ENCODE measurements around the gene ARL16.

Gene ARL16

DNA sequence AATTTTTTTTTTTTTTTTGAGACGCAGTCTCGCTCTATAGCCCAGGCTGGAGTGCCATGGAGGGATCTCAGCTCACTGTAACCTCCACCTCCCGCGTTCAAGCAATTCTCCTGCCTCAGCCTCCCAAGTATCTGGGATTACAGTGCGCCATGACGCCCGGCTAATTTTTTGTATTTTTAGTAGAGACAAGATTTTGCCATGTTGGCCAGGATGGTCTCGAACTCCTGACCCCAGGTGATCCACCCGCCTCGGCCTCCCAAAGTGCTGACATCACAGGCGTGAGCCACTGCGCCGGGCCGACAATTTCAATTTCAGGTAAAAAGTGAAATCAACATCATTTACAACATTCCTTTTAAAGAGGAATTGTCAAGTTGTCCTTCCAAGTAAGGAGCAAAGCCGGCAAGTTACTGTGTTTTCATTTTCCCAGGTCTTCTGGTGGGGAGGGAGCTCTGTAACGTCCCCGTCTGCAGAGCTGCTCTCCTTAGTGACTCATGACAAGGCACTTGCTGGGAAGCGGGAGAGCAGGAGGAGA, 47.6 kb downstream of the ARL16 start:
- TF ChIP-seq, protein P1, sequence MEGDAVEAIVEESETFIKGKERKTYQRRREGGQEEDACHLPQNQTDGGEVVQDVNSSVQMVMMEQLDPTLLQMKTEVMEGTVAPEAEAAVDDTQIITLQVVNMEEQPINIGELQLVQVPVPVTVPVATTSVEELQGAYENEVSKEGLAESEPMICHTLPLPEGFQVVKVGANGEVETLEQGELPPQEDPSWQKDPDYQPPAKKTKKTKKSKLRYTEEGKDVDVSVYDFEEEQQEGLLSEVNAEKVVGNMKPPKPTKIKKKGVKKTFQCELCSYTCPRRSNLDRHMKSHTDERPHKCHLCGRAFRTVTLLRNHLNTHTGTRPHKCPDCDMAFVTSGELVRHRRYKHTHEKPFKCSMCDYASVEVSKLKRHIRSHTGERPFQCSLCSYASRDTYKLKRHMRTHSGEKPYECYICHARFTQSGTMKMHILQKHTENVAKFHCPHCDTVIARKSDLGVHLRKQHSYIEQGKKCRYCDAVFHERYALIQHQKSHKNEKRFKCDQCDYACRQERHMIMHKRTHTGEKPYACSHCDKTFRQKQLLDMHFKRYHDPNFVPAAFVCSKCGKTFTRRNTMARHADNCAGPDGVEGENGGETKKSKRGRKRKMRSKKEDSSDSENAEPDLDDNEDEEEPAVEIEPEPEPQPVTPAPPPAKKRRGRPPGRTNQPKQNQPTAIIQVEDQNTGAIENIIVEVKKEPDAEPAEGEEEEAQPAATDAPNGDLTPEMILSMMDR (IDR thresholded peaks at IDR 0.05; ENCODE audit: extremely low read depth, missing control alignments): no peak
- no peak for DNase-seq (ENCODE audit: low spot score)

DNA sequence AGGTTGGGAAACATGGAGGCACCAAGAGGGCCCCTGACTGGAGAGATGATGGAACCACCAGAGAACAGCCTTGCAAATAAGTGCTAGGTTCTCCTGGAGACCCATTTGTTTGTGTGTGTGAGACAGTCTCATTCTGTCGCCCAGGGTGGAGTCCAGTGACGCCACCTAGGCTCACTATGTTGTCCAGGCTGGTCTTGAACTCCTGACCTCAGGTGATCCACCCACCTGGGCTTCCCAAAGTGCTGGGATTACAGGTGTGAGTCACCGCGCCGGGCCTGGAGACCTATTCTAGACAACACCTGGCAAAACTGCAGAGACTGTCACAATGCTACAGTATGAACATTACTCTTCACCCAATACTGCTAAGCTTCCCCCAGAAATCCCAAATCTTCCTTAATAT, 48.2 kb downstream of the ARL16 start:
- DNase-seq (ENCODE audit: low spot score): no peak
- TF ChIP-seq, protein P1 (IDR thresholded peaks at IDR 0.05; ENCODE audit: extremely low read depth, missing control alignments): no peak

DNA sequence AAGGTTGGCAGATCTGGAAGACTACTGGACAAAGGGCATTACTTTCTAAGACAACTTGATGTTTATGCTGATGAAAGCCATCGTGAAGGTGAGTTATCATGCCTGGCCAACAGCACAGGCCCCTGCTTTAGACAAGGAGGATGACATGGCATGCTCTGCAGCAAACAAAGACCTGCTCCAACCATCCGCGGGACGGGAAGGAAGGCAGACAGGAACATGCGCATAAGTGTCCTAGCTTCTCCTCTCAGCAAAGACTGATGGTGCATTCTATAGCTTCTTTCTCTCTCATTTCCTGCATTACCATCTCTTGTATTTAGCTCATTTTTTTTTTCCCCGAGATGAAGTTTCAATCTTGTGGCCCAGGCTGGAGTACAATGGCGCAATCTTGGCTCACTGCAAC, 52.1 kb downstream of the ARL16 start:
- DNase-seq (ENCODE audit: low spot score): no peak
- TF ChIP-seq, protein P1 (IDR thresholded peaks at IDR 0.05; ENCODE audit: extremely low read depth, missing control alignments): no peak

Data from GM20000 (cell line).